Stomach (tissue), 4 donors: ENCODE results near the gene C5orf58.

ENCODE experiments used
- EP300 ChIP-seq: sonication (generic); formaldehyde crosslinking; IDR thresholded peaks from one replicate; pipeline ENCODE4 v1.6.1; 2017; ENCODE audit warnings: antibody characterized with exemption
- POLR2A ChIP-seq, 4 donors: fragments of 450-650 bp; IDR thresholded peaks; one replicate each; pipeline ENCODE4 v1.6.1; 2016; ENCODE audit warnings: antibody characterized with exemption in 4 of 4, control low read depth in 2 of 4, mild to moderate bottlenecking in 1 of 4, moderate library complexity in 1 of 4
- POLR2AphosphoS5 ChIP-seq, 3 donors: sonication (generic); formaldehyde crosslinking; IDR thresholded peaks; one replicate each; pipeline ENCODE4 v1.6.1; 2016; ENCODE audit warnings: antibody characterized with exemption in 3 of 3
- TF ChIP-seq, protein P1 (sequence below), 7 experiments: fragments of 450-650 bp in 4 of 7; fragments of 200-600 bp in 3 of 7; sonication (generic) in 3 of 7; IDR thresholded peaks; one replicate each; pipeline ENCODE4 v1.5.1; 2016 to 2019; ENCODE audit warnings: antibody characterized with exemption in 7 of 7, control low read depth in 2 of 7, mild to moderate bottlenecking in 1 of 7

DNA sequence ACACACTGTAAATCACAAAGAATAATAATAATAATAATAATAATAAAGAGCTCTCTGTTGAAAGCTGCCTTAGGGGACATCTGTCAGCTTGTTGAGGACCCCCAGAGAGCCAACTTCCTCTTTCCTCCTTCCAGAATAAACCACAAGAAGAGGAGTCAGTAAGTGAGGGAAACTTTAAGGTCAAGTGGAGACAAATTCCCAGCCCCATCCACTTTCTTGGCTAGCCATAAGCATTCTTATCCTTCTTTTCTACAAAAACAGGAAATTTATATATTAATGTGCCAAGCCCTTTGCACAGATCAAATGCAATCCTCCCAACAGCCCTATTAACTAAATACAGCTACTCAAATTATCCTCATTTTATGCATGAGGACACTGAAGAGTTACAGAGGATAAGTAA lies 9.4 kb upstream of the C5orf58 start:
- TF ChIP-seq, protein P1, sequence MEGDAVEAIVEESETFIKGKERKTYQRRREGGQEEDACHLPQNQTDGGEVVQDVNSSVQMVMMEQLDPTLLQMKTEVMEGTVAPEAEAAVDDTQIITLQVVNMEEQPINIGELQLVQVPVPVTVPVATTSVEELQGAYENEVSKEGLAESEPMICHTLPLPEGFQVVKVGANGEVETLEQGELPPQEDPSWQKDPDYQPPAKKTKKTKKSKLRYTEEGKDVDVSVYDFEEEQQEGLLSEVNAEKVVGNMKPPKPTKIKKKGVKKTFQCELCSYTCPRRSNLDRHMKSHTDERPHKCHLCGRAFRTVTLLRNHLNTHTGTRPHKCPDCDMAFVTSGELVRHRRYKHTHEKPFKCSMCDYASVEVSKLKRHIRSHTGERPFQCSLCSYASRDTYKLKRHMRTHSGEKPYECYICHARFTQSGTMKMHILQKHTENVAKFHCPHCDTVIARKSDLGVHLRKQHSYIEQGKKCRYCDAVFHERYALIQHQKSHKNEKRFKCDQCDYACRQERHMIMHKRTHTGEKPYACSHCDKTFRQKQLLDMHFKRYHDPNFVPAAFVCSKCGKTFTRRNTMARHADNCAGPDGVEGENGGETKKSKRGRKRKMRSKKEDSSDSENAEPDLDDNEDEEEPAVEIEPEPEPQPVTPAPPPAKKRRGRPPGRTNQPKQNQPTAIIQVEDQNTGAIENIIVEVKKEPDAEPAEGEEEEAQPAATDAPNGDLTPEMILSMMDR (IDR thresholded peaks at IDR 0.05) = no peak
- TF ChIP-seq POLR2AphosphoS5 (IDR thresholded peaks at IDR 0.05) (no peak), POLR2A (IDR thresholded peaks at IDR 0.05) (no peak), EP300 (no peak)
